A549 (cell line): ENCODE measurements around the gene ATP9B. TPM values are rescaled to one million over a fixed set of nuclear protein-coding genes. Genes with fewer than 3 reads are reported as not detected.

Experiments
- ATAC-seq, 2 experiments: fragments of 200-7000 bp in 1 of 2; fragments of >200 bp in 1 of 2; cut with Nextera tagmentation in 1 of 2; cut with Tn5 transposase in 1 of 2; 3 replicates each; pipeline versions ENCODE4 v1.8.0 to v1.9.1; 2018 to 2020; ENCODE audit warnings: mild to moderate bottlenecking in 1 of 2, moderate library complexity in 1 of 2
- CTCF ChIA-PET: fragments of 300-600 bp; sonication (Branson Sonifier 250); formaldehyde crosslinking; extraction: SDS; loops from one replicate; lab custom pipeline; 2021; ENCODE audit warnings: antibody characterized with exemption, inconsistent platforms; lab: Yijun Ruan, JAX
- POLR2A ChIA-PET: fragments of 350-600 bp; formaldehyde crosslinking; extraction: SDS; loops from one replicate; lab custom pipeline; 2021; ENCODE audit warnings: antibody characterized with exemption, inconsistent platforms; lab: Yijun Ruan, JAX
- DNase-seq, 2 experiments: peaks; one replicate each; pipeline versions ENCODE4 v3.0.0 to v3.0.0-alpha.2; 2011 to 2016; ENCODE audit warnings: low read depth in 1 of 2, low spot score in 1 of 2
- FAIRE-seq: peaks from 2 replicates; lab custom pipeline; 2011; peaks lifted over from hg19 to GRCh38; lab: Jason Lieb, UNC
- H3K27ac ChIP-seq, 2 experiments: fragments of >200 bp; sonication (Bioruptor Twin); formaldehyde crosslinking; 3 replicates each; pipeline ENCODE4 v1.5.1; 2016 to 2017
- H3K4me1 ChIP-seq: fragments of >200 bp; sonication (Bioruptor Twin); formaldehyde crosslinking; 3 replicates; pipeline ENCODE4 v1.6.1; 2016
- H3K4me2 ChIP-seq: fragments of >200 bp; sonication (Bioruptor Twin); formaldehyde crosslinking; 3 replicates; pipeline ENCODE4 v1.6.1; 2016
- H3K4me3 ChIP-seq: fragments of >200 bp; sonication (Bioruptor Twin); formaldehyde crosslinking; 3 replicates; pipeline ENCODE4 v1.5.1; 2016
- H3K9me3 ChIP-seq: fragments of >200 bp; sonication (Bioruptor Twin); formaldehyde crosslinking; 3 replicates; pipeline ENCODE4 v1.6.1; 2016
- CHD2 ChIP-seq: fragments of 150-350 bp; IDR thresholded peaks from 2 replicates; pipeline ENCODE4 v1.6.1; 2014; ENCODE audit warnings: low read length; ENCODE audit not compliant: partially characterized antibody
- EHMT2 ChIP-seq: fragments of 200-600 bp; sonication (generic); IDR thresholded peaks from 2 replicates; pipeline ENCODE4 v1.6.1; 2016; ENCODE audit warnings: antibody characterized with exemption, low read depth, mild to moderate bottlenecking, moderate library complexity
- FOSB ChIP-seq: fragments of 250-450 bp; sonication (Bioruptor Pico); IDR thresholded peaks from 2 replicates; pipeline ENCODE4 v1.5.0; 2020; ENCODE audit warnings: mild to moderate bottlenecking, moderate library complexity
- FOSL2 ChIP-seq, 2 experiments: fragments of 450-650 bp in 1 of 2; fragments of >200 bp in 1 of 2; sonication (Bioruptor Twin) in 1 of 2; formaldehyde crosslinking; IDR thresholded peaks; 2 replicates each; pipeline versions ENCODE4 v1.5.0 to v1.6.1; 2016 to 2020; ENCODE audit warnings: mild to moderate bottlenecking in 1 of 2, moderate library complexity in 1 of 2
- HOXB13 ChIP-seq: fragments of 250-450 bp; sonication (Bioruptor Pico); IDR thresholded peaks from 2 replicates; pipeline ENCODE4 v1.5.0; 2020; ENCODE audit warnings: low read depth, mild to moderate bottlenecking, moderate library complexity
- JUNB ChIP-seq: fragments of >200 bp; sonication (Bioruptor Twin); formaldehyde crosslinking; IDR thresholded peaks from 2 replicates; pipeline ENCODE4 v1.6.1; 2016
- MYC ChIP-seq: IDR thresholded peaks from 2 replicates; pipeline ENCODE4 v1.6.1; 2012; ENCODE audit warnings: mild to moderate bottlenecking, inconsistent platforms, low read length, improper control_type of control experiment, borderline replicate concordance
- POLR2A ChIP-seq: IDR thresholded peaks from 2 replicates; pipeline ENCODE4 v1.6.1; 2012; ENCODE audit warnings: mild to moderate bottlenecking, low read length
- RCOR1 ChIP-seq: fragments of 150-350 bp; IDR thresholded peaks from 2 replicates; pipeline ENCODE4 v1.6.1; 2014; ENCODE audit warnings: antibody characterized with exemption, low read length, low read depth
- RFX5 ChIP-seq: fragments of 450-650 bp; IDR thresholded peaks from 2 replicates; pipeline ENCODE4 v1.7.1; 2014; ENCODE audit warnings: antibody characterized with exemption, mild to moderate bottlenecking, moderate library complexity
- RNF2 ChIP-seq: fragments of 200-600 bp; sonication (generic); IDR thresholded peaks from 2 replicates; pipeline ENCODE4 v1.6.1; 2016; ENCODE audit warnings: low read depth, mild to moderate bottlenecking, antibody characterized with exemption, moderate library complexity, borderline replicate concordance
- ZNF302 ChIP-seq: fragments of 250-450 bp; sonication (Bioruptor Pico); IDR thresholded peaks from 2 replicates; pipeline ENCODE4 v1.9.0; 2021; ENCODE audit warnings: inconsistent platforms, mild to moderate bottlenecking, moderate library complexity
- WGBS: methylation state at CpG from one replicate; pipeline ENCODE4 v1.1.6; 2017; ENCODE audit errors: missing lambda C conversion rate; 5-methylcytosine and 5-hydroxymethylcytosine counted together
- polyA plus RNA-seq, 4 experiments: library from polyadenylated mRNA; depleted of rRNA in 3 of 4; stranded (reverse); fragments of >200 nt; fragmentation: RNase III in 1 of 4; extraction: RNeasy Plus Mini Kit Qiagen cat#74134 plus additional on column Dnase treatment in 1 of 4; gene quantifications; 2 replicates in 3 of 4; 3 replicates in 1 of 4; pipeline ENCODE4 v1.2.3, GENCODE V29; 2011 to 2017
- TF ChIP-seq, protein P1 (sequence below): fragments of 200-600 bp; sonication (generic); IDR thresholded peaks from 2 replicates; pipeline ENCODE4 v1.6.1; 2016; ENCODE audit warnings: antibody characterized with exemption, mild to moderate bottlenecking, moderate library complexity
- TF ChIP-seq, protein P2 (sequence below): fragments of 250-450 bp; sonication (Bioruptor Pico); IDR thresholded peaks from 2 replicates; pipeline ENCODE4 v1.5.0; 2021; ENCODE audit warnings: mild to moderate bottlenecking, moderate library complexity, borderline replicate concordance

Gene ATP9B
- polyA plus RNA-seq, 2 of the 4 experiments (the other 2 are of a cell fraction) = 22.6 to 35.7 TPM

DNA sequence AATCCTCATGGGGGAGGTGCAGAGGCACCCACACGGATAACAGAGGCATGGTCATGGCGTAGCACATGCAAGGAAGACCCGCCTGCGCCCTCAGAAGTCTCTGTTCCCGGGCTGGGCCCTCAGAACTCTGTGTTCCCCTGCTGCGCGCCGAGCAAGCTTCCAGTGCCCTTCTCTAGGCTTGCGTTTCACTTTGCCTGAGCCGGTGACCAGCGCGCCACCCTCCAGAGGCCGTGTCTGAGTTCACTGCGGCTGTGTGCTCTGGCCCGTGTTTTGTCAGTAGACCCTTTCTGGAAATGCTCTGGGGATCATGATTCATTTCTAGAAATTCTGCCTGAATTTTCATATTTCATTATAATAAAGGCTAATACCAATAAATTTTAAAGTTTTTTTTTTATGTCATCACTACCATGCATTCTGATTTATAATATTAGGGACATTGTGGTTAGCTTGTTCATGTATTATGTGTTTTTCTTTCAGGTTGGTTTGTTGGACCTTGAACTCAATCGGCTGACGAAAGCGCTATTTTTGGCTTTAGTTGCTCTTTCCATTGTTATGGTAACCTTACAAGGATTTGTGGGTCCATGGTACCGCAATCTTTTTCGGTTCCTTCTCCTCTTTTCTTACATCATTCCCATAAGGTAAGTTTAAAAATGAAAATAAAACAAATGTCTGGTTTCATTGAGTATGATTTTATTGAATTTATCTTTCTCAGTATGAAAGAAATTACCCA is 183.9 kb downstream of the ATP9B start (continued):
- TF ChIP-seq, protein P1, sequence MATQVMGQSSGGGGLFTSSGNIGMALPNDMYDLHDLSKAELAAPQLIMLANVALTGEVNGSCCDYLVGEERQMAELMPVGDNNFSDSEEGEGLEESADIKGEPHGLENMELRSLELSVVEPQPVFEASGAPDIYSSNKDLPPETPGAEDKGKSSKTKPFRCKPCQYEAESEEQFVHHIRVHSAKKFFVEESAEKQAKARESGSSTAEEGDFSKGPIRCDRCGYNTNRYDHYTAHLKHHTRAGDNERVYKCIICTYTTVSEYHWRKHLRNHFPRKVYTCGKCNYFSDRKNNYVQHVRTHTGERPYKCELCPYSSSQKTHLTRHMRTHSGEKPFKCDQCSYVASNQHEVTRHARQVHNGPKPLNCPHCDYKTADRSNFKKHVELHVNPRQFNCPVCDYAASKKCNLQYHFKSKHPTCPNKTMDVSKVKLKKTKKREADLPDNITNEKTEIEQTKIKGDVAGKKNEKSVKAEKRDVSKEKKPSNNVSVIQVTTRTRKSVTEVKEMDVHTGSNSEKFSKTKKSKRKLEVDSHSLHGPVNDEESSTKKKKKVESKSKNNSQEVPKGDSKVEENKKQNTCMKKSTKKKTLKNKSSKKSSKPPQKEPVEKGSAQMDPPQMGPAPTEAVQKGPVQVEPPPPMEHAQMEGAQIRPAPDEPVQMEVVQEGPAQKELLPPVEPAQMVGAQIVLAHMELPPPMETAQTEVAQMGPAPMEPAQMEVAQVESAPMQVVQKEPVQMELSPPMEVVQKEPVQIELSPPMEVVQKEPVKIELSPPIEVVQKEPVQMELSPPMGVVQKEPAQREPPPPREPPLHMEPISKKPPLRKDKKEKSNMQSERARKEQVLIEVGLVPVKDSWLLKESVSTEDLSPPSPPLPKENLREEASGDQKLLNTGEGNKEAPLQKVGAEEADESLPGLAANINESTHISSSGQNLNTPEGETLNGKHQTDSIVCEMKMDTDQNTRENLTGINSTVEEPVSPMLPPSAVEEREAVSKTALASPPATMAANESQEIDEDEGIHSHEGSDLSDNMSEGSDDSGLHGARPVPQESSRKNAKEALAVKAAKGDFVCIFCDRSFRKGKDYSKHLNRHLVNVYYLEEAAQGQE = no peak
- TF ChIP-seq FOSL2 (IDR thresholded peaks at IDR 0.05) (no peak), FOSL2 (CRISPR knock-in tag; IDR thresholded peaks at IDR 0.05) (no peak), EHMT2 (no peak), CHD2 (no peak), ZNF302 (CRISPR knock-in tag) (no peak), JUNB (no peak)
- TF ChIP-seq, all 56 proteins: peak for 0

DNA sequence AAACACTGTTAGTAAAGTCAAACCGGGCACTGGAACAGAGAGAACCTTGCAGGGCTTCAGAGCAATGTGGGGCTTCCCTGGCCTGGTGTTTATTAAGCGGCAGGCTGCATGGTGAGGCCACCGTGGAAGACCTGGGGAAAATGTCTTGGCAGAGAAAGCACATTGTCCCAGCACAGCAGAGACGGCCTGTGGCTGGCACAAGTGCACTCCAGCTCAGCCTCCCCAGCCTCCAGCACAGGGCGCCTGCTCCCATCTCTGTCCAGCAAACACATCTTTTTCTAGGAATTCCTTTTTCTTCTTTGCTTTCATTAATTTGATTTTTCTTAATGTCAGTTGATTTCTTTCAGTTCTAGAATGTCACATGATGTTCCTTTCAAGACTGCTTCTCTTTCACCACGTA is 188.3 kb downstream of the ATP9B start:
- POLR2A ChIA-PET = no interaction called here
- no peak for TF ChIP-seq RCOR1
- TF ChIP-seq RFX5 = no peak

DNA sequence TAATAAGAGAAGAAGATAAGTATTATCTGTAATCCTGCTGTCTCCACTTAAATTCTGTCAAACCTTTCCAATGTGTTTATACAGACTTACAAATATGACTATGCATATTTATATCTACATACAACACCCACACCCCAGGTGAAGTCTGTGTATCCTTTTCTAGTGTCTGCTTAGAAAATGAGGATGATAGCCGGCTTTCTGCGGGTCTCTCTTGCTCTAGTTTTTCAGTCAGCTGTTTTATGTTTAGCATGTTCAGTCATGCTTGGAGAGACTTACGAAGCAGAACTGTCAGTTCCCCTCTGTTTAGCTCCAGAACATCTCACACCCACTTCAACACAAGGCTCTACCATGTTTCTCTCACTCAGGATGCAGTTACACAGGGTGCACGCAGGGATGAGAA is 189.3 kb downstream of the ATP9B start:
- TF ChIP-seq, protein P1 = no peak
- TF ChIP-seq EHMT2 = no peak
- no peak for TF ChIP-seq POLR2A
- TF ChIP-seq FOSL2 (IDR thresholded peaks at IDR 0.05) = no peak
- no peak for TF ChIP-seq FOSL2 (CRISPR knock-in tag; IDR thresholded peaks at IDR 0.05)
- TF ChIP-seq FOSB (CRISPR knock-in tag) = no peak
- TF ChIP-seq MYC = no peak
- TF ChIP-seq HOXB13 = no peak
- no peak for TF ChIP-seq RNF2
- TF ChIP-seq, protein P2, sequence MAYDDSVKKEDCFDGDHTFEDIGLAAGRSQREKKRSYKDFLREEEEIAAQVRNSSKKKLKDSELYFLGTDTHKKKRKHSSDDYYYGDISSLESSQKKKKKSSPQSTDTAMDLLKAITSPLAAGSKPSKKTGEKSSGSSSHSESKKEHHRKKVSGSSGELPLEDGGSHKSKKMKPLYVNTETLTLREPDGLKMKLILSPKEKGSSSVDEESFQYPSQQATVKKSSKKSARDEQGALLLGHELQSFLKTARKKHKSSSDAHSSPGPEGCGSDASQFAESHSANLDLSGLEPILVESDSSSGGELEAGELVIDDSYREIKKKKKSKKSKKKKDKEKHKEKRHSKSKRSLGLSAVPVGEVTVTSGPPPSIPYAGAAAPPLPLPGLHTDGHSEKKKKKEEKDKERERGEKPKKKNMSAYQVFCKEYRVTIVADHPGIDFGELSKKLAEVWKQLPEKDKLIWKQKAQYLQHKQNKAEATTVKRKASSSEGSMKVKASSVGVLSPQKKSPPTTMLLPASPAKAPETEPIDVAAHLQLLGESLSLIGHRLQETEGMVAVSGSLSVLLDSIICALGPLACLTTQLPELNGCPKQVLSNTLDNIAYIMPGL (CRISPR knock-in tag) = no peak
- TF ChIP-seq, all 56 proteins: peak for 0
- FAIRE-seq = no peak
- Histone ChIP-seq H3K4me3 (no peak overlapping the region), H3K9me3 (no peaks in the 10 kb centered on the region), H3K4me2 (no peak overlapping the region), H3K27ac (no peak overlapping the region), H3K4me1 (no peaks in the 10 kb centered on the region)
- POLR2A ChIA-PET = no interaction called here
- CTCF ChIA-PET = no interaction called here
- WGBS = 99% methylated on average over 4 of the region's 4 CpGs
- ATAC-seq = no peak
- no peak for DNase-seq

More for the DNA sequence above, 188.3 kb downstream of the ATP9B start:
- Histone ChIP-seq H3K4me2 (no peak overlapping the region), H3K27ac (no peak overlapping the region), H3K4me3 (no peak overlapping the region), H3K4me1 (no peaks in the 10 kb centered on the region), H3K9me3 (no peaks in the 10 kb centered on the region)
- DNase-seq (no peak), ATAC-seq (no peak), FAIRE-seq (no peak)
- CTCF ChIA-PET = no interaction called here
- WGBS = 66% methylated on average over 6 of the region's 6 CpGs
